GM21390 (cell line): ENCODE data around the gene CACNA1C.

ENCODE experiments used
- ATAC-seq: cut with Tn5 transposase; IDR thresholded peaks from one replicate; pipeline ENCODE4 v1.9.1; 2021; ENCODE audit not compliant: unreplicated experiment

Gene CACNA1C

GRCh38 chr12:2312175-2312574 is 259.4 kb downstream of the CACNA1C start:
- ATAC-seq, result no peak

- ATAC-seq, result no peak
Measured at GRCh38 chr12:2312770-2313169, 260.0 kb downstream of the CACNA1C start.

- no peak for ATAC-seq
Measured at GRCh38 chr12:2314492-2314891, 261.7 kb downstream of the CACNA1C start.

- ATAC-seq, result no peak
Measured at GRCh38 chr12:2317772-2318171, 265.0 kb downstream of the CACNA1C start.

GRCh38 chr12:2318286-2318685 is 265.5 kb downstream of the CACNA1C start:
- no peak for ATAC-seq

- no peak for ATAC-seq
Measured at GRCh38 chr12:2319136-2319535, 266.3 kb downstream of the CACNA1C start.

GRCh38 chr12:2319737-2320506 is 267.1 kb downstream of the CACNA1C start:
- no peak for ATAC-seq

- no peak for ATAC-seq
Measured at GRCh38 chr12:2320841-2321240, 268.1 kb downstream of the CACNA1C start.

- ATAC-seq, result no peak
Measured at GRCh38 chr12:2322554-2323120, 269.9 kb downstream of the CACNA1C start.

- no peak for ATAC-seq
Measured at GRCh38 chr12:2323532-2324255, 270.9 kb downstream of the CACNA1C start.

GRCh38 chr12:2324387-2324786 is 271.6 kb downstream of the CACNA1C start:
- ATAC-seq, result no peak

GRCh38 chr12:2325519-2325918 is 272.7 kb downstream of the CACNA1C start:
- ATAC-seq, result no peak

- ATAC-seq, result no peak
Measured at GRCh38 chr12:2326470-2326869, 273.7 kb downstream of the CACNA1C start.

GRCh38 chr12:2328661-2329060 is 275.9 kb downstream of the CACNA1C start:
- no peak for ATAC-seq

GRCh38 chr12:2329661-2330210 is 276.9 kb downstream of the CACNA1C start:
- no peak for ATAC-seq

- no peak for ATAC-seq
Measured at GRCh38 chr12:2332236-2332635, 279.4 kb downstream of the CACNA1C start.

GRCh38 chr12:2332947-2333346 is 280.2 kb downstream of the CACNA1C start:
- ATAC-seq, result no peak

GRCh38 chr12:2333491-2334195 is 280.9 kb downstream of the CACNA1C start:
- no peak for ATAC-seq

- no peak for ATAC-seq
Measured at GRCh38 chr12:2334271-2334670, 281.5 kb downstream of the CACNA1C start.

- ATAC-seq, result no peak
Measured at GRCh38 chr12:2334689-2335088, 281.9 kb downstream of the CACNA1C start.

GRCh38 chr12:2335109-2335508 is 282.3 kb downstream of the CACNA1C start:
- no peak for ATAC-seq
